ENCODE measurements around the gene C6orf62.
"Not testable (repeated sequence)": the region's sequence is repeated elsewhere in the genome, so short reads cannot be mapped to it uniquely, and the experiment has no call there.

C6orf62 gene

GRCh38 chr6:24721461-24722215 is 2.7 kb upstream of the C6orf62 start:
- peak overlapping the region; percentile 58 for H3K4me3 ChIP-seq (ENCODE audit: low read depth, low read length)
- no peak for TF ChIP-seq CTCF (IDR thresholded peaks at IDR 0.05; ENCODE audit: low read depth, low read length, missing control alignments)
- peak; percentile 80 for DNase-seq (ENCODE audit: low read depth)

DNA sequence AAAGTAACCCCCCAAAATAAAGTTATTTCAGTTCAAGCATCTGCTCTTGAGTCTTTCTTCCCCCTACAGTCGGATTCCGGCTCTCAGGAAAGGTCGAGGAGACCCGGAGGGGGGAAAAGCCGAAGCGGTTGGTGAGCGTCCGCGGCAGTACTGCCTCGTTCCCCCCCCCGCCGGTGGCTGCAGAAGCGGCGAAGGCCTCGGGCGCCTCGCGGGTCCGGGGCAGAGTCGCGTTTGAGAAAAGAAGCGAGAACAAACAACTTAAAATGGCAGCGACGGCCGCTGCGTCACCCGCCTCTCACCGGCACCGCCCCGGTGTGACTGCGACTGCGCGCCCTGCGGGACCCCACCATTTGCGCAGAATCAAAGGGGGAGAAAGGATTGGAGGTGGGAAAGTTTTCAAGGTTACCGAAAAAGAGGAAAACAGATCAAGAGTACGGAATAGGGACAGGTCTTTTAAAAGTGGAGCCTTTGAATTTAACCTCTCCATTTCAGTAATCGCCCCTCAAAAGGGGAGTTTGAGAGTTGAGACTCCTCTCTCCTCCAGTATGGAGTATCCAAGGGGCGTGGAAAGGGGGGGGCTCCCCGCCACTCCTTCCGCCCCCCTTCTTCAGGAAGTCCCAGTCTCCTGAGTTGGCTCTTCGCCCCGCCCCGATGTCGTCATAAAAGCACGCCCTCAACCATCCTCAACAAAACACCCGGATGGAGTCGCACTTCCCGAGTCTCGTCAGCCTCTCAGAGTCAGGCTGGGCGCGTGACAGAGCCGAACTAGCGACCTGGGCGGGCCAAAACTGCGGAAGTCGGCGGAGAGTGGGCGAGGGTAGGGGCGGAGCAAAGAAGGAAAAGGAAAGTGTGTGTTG is 1.9 kb upstream of the C6orf62 start:
- H3K4me3 ChIP-seq (ENCODE audit: low read depth, low read length) = peak overlapping the region; percentile 99
- no peak for TF ChIP-seq CTCF (IDR thresholded peaks at IDR 0.05; ENCODE audit: low read depth, low read length, missing control alignments)
- peak; percentile 100 for DNase-seq (ENCODE audit: low read depth)

GRCh38 chr6:24720131-24720603 is 1.2 kb upstream of the C6orf62 start:
- DNase-seq (ENCODE audit: low read depth) = no peak
- TF ChIP-seq CTCF (IDR thresholded peaks at IDR 0.05; ENCODE audit: low read depth, low read length, missing control alignments) = no peak

DNA sequence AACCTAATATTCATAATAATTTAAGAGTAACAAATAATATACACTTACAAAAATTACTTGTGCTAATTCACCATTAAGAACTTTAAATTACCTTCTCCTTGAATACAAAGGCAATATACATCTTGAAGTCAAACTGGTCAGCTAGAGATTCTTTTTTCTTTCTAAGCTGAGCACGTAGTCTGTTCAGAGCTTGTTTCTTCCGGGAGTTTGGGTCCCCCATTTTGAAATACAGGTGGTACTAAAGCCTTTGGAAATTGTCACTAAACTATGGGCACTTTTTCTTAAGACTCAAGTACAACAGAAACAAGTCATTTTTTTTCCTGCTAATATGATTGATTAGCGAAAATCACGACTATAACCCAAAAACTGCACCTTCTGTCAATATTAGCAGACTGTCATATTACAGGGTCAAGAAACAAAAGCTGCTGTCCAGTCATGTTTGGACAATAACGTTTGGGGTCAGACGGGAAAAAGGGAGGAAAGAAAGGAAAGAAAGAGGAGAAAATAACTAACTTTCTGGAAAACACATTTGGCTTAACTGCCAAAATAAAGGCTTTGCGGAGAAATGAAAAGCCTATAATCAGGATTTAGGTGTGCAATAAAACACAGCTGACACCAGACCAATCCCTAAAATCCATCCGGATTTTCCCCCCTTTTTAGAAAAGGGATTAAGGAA is 367 bp downstream of the C6orf62 start:
- TF ChIP-seq CTCF (IDR thresholded peaks at IDR 0.05; ENCODE audit: low read depth, low read length, missing control alignments) = no peak
- DNase-seq (ENCODE audit: low read depth) = no peak
- H3K4me3 ChIP-seq (ENCODE audit: low read depth, low read length) = peak overlapping the region; percentile 99

More at GRCh38 chr6:24720131-24720603, 1.2 kb upstream of the C6orf62 start:
- peak overlapping the region; percentile 99 for H3K4me3 ChIP-seq (ENCODE audit: low read depth, low read length)

GRCh38 chr6:24716602-24717148 is 2.3 kb downstream of the C6orf62 start:
- not testable (repeated sequence) for H3K4me3 ChIP-seq (ENCODE audit: low read depth, low read length)

DNA sequence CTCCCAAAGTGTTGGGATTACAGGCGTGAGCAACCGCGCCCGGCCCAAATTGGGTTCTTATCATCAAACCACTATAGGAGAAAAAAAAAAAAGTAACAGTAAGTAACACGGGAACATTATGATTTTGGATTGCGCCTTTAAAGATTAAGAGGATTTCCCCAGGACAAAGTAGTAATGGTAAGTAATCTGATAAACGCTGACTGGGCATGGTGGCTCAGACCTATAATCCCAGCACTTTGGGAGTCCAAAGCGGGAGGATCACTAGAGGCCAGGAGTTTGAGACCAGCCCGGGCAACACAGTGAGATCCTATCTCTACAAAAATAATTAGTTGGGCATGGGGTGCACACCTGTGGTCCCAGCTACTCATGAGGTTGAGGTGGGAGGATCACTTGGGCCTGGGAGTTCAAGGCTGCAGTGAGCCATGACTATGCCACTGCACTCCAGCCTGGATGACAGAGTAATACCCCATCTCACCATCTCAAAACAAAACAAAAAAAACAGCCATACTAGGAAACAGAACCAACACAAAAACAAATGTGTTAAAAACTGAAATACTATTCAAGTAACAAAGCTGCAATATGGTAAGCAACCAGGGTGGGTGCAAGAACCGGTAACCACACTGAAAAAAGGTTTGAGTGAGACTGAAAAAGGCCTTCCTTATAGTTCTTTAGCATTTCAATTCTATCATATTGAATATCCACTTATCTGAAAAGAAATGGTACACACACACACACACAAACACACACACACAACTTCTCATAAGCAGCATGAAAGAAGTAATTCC is 8.2 kb downstream of the C6orf62 start:
- DNase-seq (ENCODE audit: low read depth) = no peak
- H3K4me3 ChIP-seq (ENCODE audit: low read depth, low read length) = no peak overlapping the region
- no peak for TF ChIP-seq CTCF (IDR thresholded peaks at IDR 0.05; ENCODE audit: low read depth, low read length, missing control alignments)

More at GRCh38 chr6:24716602-24717148, 2.3 kb downstream of the C6orf62 start:
- DNase-seq (ENCODE audit: low read depth) = not testable (repeated sequence)

Data from GM12864 (cell line).